ENCODE measurements around the gene OR14K1.
"Not testable (repeated sequence)": the region's sequence is repeated elsewhere in the genome, so short reads cannot be mapped to it uniquely, and the experiment has no call there.

OR14K1 gene, protein sequence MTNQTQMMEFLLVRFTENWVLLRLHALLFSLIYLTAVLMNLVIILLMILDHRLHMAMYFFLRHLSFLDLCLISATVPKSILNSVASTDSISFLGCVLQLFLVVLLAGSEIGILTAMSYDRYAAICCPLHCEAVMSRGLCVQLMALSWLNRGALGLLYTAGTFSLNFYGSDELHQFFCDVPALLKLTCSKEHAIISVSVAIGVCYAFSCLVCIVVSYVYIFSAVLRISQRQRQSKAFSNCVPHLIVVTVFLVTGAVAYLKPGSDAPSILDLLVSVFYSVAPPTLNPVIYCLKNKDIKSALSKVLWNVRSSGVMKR
- 0 reads per million in 2 donors for total RNA-seq

DNA sequence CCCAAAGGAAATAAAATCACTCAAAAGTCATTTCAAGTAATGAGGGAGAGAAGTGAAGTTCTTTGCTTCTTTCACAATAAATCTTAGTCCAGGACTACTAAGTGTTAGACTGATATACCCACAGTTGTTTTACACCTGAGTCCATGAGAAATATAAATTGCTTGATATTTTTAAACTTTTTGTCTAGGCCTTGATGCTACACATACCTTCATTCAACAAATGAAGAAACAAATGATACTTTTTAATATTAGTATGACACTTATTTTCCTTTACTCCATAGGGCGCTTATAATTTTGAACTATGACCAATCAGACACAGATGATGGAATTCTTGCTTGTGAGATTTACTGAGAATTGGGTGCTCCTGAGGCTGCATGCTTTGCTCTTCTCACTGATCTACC is at the start of gene OR14K1:
Gene OR14K1 (plus strand): TSS at position 301 of the 400 bp plus-strand sequence. CDS start 0 bp downstream, at position 301.
- DNase-seq: no peak

DNA sequence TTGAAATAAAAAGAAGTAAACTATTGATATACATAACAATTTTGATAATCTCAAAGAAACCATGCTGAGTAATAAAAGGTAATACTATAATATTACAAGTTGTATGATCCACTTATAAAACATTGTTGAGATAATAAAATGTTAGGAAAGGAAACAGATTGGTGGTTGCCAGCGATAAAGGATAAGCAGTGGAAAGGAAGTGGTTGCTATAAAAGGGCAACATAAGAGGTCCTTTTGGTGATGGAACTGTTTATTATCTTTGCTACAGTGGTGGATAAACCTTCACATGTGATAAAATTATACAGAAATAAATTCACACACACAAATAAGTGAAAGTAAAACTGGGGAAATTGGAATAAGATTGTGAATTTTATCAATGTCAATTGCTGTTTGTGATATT is 37.1 kb upstream of the OR14K1 start:
- no peak for DNase-seq

DNA sequence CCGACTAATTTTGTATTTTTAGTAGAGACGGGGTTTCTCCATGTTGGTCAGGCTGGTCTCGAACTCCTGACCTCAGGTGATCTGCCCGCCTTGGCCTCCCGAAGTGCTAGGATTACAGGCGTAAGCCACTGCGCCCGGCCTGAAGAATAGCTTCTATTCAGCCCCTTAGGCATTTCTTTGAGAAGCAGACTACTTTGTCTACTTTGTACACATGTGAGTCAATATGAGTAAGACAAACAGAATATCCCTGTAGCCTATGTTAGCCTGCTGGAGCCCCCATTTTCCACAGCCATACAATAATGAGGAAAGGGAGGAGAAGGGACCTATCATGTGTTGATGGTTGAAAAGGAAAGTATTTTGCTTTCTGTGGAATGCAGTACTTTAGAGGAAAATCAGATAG is 27.7 kb upstream of the OR14K1 start:
- DNase-seq: not testable (repeated sequence)

DNA sequence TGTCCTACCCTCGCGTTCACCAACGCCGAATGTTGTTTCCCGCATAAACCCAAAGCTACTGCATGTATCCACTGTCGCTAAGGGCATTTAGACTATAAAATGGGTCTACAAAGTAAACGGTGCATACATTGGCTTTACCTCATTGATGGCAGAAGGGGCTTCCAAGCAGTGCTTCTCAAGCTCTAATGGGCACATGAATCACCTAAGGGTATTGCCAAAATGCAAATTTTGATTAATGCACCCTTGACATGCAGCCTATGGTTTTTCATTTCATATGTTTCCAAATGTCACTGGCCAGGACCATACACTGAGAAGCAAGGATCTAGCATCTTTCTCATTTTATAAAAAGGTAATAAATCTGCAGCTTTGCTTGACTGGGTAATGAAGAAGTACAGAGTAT is 24.7 kb upstream of the OR14K1 start:
- no peak for DNase-seq

GRCh38 chr1:247716546-247716945 is 21.9 kb upstream of the OR14K1 start, which contains the start of gene OR6F1:
TSS of gene OR6F1 (minus strand) at chr1:247716646. CDS start at chr1:247712755, 3,891 bp downstream.
- no peak for DNase-seq

DNA sequence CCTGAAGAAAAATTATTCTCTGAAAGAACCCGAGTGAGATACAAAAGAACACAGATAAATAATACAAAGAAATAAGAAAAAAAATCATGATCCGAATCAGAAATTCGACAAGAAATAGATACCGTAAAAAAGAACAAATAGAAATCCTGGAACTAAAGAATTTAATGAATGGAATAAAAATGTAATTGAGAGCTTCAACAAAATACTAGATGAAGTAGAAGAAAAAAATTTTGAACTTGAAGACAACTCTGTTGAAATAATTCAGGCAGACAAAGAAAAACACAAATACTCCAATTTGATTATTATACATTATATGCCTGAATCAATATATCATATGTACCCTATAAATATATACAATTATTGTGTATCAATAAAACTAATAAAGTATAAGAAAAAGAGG is 17.2 kb upstream of the OR14K1 start:
- no peak for DNase-seq

DNA sequence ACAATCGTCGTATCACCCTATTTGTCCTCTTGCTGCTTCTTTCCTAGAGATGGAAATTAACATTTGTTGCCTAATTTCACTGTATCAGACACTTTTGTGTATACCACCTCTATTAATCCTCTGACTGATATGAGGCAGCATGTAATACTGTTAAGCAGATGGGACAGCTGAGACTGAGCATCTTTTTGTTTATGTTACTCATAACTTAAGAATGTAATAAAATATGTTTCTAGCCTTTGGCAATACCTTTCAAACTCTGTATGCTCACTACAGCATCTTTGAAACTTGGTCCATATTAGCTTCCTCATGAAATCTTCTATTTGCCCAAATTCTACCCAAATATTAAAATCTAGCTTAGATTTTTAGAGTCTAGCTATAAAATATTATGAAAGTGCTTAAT is 2.3 kb downstream of the OR14K1 start:
- no peak for DNase-seq

GRCh38 chr1:247741756-247742155 is 3.3 kb downstream of the OR14K1 start:
- DNase-seq: no peak

- DNase-seq: not testable (repeated sequence)
Observed at GRCh38 chr1:247742215-247742760, 3.9 kb downstream of the OR14K1 start.

DNA sequence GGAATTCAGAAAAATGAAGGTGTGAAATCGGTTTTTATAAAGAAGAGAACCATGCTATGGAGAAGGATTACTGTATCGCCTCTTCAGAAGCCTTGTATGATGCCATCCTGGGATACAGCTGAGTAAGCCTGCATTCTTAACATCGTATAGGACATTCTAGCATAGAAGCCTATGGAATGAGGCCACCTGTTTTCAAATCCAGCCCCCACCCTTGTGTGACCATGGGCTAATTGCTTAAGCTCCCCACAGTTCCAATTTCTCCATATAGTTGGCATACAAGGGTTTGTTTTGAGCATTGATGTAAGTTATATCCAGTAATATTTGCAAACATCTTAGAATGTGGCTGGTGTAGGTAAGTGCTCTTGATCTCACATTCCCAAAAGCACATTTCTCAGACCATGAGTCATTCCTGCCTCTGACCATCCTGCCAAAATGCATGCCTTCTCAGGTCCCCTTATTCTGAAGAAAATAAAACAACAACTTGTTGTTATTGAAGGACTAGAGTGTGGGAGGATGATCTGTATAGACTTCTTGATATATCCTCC is 8.0 kb downstream of the OR14K1 start:
- DNase-seq: no peak

- DNase-seq: no peak
Observed at GRCh38 chr1:247747616-247748015, 9.2 kb downstream of the OR14K1 start.

GRCh38 chr1:247748041-247748440 is 9.6 kb downstream of the OR14K1 start, which contains the start of gene OR14A2:
TSS of gene OR14A2 (minus strand) at chr1:247748141.
- no peak for DNase-seq

DNA sequence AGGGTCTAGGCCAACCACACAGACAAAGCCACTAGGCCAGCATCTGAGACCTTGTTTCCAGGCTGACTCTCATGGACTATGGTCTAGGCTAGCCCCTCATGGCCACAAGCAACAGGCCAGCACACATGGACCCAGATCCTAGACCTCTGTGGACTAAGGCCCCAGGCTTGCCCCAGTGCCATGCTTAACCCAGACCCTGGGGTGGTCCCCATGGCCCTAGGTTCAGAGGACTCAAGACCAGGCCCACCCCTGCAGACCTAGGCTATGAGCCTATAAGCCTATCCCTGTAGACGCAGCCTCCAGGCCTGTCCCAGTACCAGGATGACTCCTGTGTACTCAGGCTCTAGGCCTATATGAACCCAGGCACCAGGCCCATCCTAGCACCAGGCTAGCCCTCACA is 11.5 kb downstream of the OR14K1 start:
- DNase-seq: no peak

DNA sequence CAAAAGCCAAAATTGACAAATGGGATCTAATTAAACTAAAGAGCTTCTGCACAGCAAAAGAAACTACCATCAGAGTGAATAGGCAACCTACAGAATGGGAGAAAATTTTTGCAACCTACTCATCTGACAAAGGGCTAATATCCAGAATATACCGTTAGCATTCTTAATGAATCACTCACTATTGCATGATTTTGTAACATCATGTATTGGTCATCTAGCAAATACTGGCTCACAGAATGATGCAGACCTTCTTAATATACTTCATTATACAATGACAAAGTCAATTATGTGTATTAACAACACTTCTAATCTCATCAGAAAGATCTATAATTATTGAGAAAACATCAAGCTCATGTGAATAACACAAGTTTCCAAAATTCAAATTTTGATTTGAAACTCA is 15.9 kb downstream of the OR14K1 start:
- DNase-seq: not testable (repeated sequence)

GRCh38 chr1:247760456-247760855 is 22.0 kb downstream of the OR14K1 start, which contains the start of gene OR1C1:
TSS of gene OR1C1 (minus strand) at chr1:247760556. CDS start at chr1:247758406, 2,150 bp downstream.
- no peak for DNase-seq

DNA sequence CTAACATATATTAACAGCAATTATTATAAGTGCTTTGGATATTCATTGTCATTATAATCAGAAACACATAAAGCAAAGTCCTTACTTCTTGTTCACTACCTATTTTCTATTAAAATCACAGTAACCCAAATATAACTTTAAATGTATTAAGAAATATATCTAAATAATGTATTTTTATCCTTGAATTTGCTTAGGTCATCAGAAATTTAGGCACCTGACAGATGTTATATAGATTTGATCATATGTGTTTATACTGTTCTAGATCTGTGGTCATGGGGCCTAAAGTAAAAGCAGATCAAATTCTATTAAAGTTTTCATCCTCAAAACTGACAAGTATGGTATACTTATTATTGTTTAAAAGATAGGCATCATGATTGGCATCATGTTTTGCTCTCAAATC is 31.2 kb downstream of the OR14K1 start:
- no peak for DNase-seq
